ENCODE measurements around the gene KRT33B.

- TF ChIP-seq CTCF (IDR thresholded peaks at IDR 0.05; ENCODE audit: low read depth, low read length), result no peak
- TF ChIP-seq EZH2phosphoT487 (IDR thresholded peaks at IDR 0.05; ENCODE audit: low read depth), result no peak
Measured at GRCh38 chr17:41328207-41328606, 41.4 kb downstream of the KRT33B start.
